ENCODE data around the gene ALDH1B1. TPM values are rescaled to one million over a fixed set of nuclear protein-coding genes. Genes with fewer than 3 reads are reported as not detected.
A peak's percentile ranks its signal among the peaks of the same experiment; 100 is the strongest.

ALDH1B1 gene
- polyA plus RNA-seq, 1 of the 3 experiments (the other 2 are of a cell fraction) = 16.5 TPM

GRCh38 chr9:38424918-38425317 is 32.4 kb downstream of the ALDH1B1 start:
- no peaks in the 10 kb centered on the region for H3K9me3 ChIP-seq
- H3F3A ChIP-seq (replicated peaks; ENCODE audit: insufficient read depth) = no peaks in the 10 kb centered on the region
- TF ChIP-seq, protein P1, sequence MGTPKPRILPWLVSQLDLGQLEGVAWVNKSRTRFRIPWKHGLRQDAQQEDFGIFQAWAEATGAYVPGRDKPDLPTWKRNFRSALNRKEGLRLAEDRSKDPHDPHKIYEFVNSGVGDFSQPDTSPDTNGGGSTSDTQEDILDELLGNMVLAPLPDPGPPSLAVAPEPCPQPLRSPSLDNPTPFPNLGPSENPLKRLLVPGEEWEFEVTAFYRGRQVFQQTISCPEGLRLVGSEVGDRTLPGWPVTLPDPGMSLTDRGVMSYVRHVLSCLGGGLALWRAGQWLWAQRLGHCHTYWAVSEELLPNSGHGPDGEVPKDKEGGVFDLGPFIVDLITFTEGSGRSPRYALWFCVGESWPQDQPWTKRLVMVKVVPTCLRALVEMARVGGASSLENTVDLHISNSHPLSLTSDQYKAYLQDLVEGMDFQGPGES (IDR thresholded peaks at IDR 0.05; ENCODE audit: low read depth, low read length) = no peak
- TF ChIP-seq TCF12 (IDR thresholded peaks at IDR 0.05) (no peak), NRF1 (IDR thresholded peaks at IDR 0.05; ENCODE audit: low read depth, low read length) (no peak), RCOR1 (IDR thresholded peaks at IDR 0.05; ENCODE audit: low read length) (no peak), MEF2A (IDR thresholded peaks at IDR 0.05; ENCODE audit: borderline replicate concordance, low read depth) (no peak), FOSL2 (IDR thresholded peaks at IDR 0.05; ENCODE audit: borderline replicate concordance, low read depth) (no peak), GABPA (IDR thresholded peaks at IDR 0.05; ENCODE audit: low read depth) (no peak), SIN3A (IDR thresholded peaks at IDR 0.05; ENCODE audit: borderline replicate concordance, low read depth, low read length) (no peak), TEAD4 (IDR thresholded peaks at IDR 0.05; ENCODE audit: borderline replicate concordance, insufficient read depth) (no peak), SMC3 (IDR thresholded peaks at IDR 0.05; ENCODE audit: low read depth, low read length) (no peak), FOXM1 (IDR thresholded peaks at IDR 0.05; ENCODE audit: low read depth) (no peak), GATA2 (CRISPR knock-in tag; IDR thresholded peaks at IDR 0.05) (no peak), CHD2 (IDR thresholded peaks at IDR 0.05; ENCODE audit: low read length, partially characterized antibody) (no peak), JUND (IDR thresholded peaks at IDR 0.05) (no peak), CTCF (IDR thresholded peaks at IDR 0.05) (no peak), RXRA (IDR thresholded peaks at IDR 0.05; ENCODE audit: borderline replicate concordance, low read depth) (no peak), POLR2AphosphoS5 (IDR thresholded peaks at IDR 0.05; ENCODE audit: low read depth, low read length) (no peak)
- TF ChIP-seq, protein P2, sequence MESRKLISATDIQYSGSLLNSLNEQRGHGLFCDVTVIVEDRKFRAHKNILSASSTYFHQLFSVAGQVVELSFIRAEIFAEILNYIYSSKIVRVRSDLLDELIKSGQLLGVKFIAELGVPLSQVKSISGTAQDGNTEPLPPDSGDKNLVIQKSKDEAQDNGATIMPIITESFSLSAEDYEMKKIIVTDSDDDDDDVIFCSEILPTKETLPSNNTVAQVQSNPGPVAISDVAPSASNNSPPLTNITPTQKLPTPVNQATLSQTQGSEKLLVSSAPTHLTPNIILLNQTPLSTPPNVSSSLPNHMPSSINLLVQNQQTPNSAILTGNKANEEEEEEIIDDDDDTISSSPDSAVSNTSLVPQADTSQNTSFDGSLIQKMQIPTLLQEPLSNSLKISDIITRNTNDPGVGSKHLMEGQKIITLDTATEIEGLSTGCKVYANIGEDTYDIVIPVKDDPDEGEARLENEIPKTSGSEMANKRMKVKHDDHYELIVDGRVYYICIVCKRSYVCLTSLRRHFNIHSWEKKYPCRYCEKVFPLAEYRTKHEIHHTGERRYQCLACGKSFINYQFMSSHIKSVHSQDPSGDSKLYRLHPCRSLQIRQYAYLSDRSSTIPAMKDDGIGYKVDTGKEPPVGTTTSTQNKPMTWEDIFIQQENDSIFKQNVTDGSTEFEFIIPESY (IDR thresholded peaks at IDR 0.05; ENCODE audit: borderline replicate concordance, low read depth) = no peak
- TF ChIP-seq, protein P3, sequence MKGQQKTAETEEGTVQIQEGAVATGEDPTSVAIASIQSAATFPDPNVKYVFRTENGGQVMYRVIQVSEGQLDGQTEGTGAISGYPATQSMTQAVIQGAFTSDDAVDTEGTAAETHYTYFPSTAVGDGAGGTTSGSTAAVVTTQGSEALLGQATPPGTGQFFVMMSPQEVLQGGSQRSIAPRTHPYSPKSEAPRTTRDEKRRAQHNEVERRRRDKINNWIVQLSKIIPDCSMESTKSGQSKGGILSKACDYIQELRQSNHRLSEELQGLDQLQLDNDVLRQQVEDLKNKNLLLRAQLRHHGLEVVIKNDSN (IDR thresholded peaks at IDR 0.05; ENCODE audit: borderline replicate concordance, low read depth) = no peak
- H3K4me1 ChIP-seq (ENCODE audit: control insufficient read depth in 1 of 2, insufficient read depth in 2 of 2, low read depth in 1 of 2, low read length in 1 of 2) = peaks cover 3 to 40% of the 10 kb centered on the region in 2 experiments; a peak in 2 of 4 replicates
- peak overlapping the region in 1 of 2 experiments; percentile 43; a peak in 2 of 4 replicates for H3K27ac ChIP-seq (ENCODE audit: low read depth in 2 of 2, low read length in 1 of 2)
- H2AFZ ChIP-seq (ENCODE audit: low read depth) = no peak overlapping the region
- WGBS (ENCODE audit: low lambda C conversion rate) = 60% methylated on average over 4 of the region's 4 CpGs
- H3K4me3 ChIP-seq (ENCODE audit: low read depth in 2 of 2, low read length in 1 of 2) = peak overlapping the region in 1 of 2 experiments; percentile 56; a peak in 1 of 4 replicates
- no peak for DNase-seq
- H3K4me2 ChIP-seq = 0 out of 2 replicates have a peak overlapping the region, but pooled peaks have one; percentile 44
- H3K9ac ChIP-seq = no peak overlapping the region
- no peaks in the 10 kb centered on the region for H3K9me2 ChIP-seq
- no peaks in the 10 kb centered on the region for H3K36me3 ChIP-seq (replicated peaks in 1 of 2; ENCODE audit: control insufficient read depth in 1 of 2, insufficient read depth in 2 of 2, low read length in 1 of 2)
- peaks cover 49% of the 10 kb centered on the region for H3K27me3 ChIP-seq (ENCODE audit: insufficient read depth)
- H4K20me1 ChIP-seq (ENCODE audit: insufficient read depth) = no peaks in the 10 kb centered on the region
- POLR2A ChIA-PET = interaction anchor here (0.6 kb wide), 1 partner anchor 566 kb away, joined by 3 read pairs; no protein-coding TSS in a partner anchor
- CTCF ChIA-PET = interaction anchor here (1.3 kb wide), 1 partner anchor 7 kb away, joined by 4 read pairs; no protein-coding TSS in a partner anchor
- H3K79me2 ChIP-seq (ENCODE audit: insufficient read depth) = no peaks in the 10 kb centered on the region
